Stimulated activated CD4-positive, alpha-beta T cell treated with anti-CD3 and anti-CD28 coated beads, Interleukin-15, amount 100 ng/mL, for 24 hours (primary cell): ENCODE data around the gene CNTNAP5.
"Not testable (repeated sequence)": the region's sequence is repeated elsewhere in the genome, so short reads cannot be mapped to it uniquely, and the experiment has no call there.

ENCODE experiments used
- DNase-seq: peaks from one replicate; pipeline ENCODE4 v3.0.0-alpha.2; 2020

The CNTNAP5 gene

GRCh38 chr2:124333784-124334183 lies 308.7 kb downstream of the CNTNAP5 start:
- DNase-seq: no peak

GRCh38 chr2:124335058-124335457 lies 310.0 kb downstream of the CNTNAP5 start:
- DNase-seq: no peak

- DNase-seq: no peak
Observed at GRCh38 chr2:124339709-124340108, 314.6 kb downstream of the CNTNAP5 start.

GRCh38 chr2:124343827-124344498 lies 318.9 kb downstream of the CNTNAP5 start:
- DNase-seq: no peak

- DNase-seq: no peak
Observed at GRCh38 chr2:124347209-124347608, 322.1 kb downstream of the CNTNAP5 start.

GRCh38 chr2:124353656-124354055 lies 328.6 kb downstream of the CNTNAP5 start:
- DNase-seq: no peak

- DNase-seq: no peak
Observed at GRCh38 chr2:124354466-124354865, 329.4 kb downstream of the CNTNAP5 start.

- not testable (repeated sequence) for DNase-seq
Observed at GRCh38 chr2:124361966-124362365, 336.9 kb downstream of the CNTNAP5 start.

GRCh38 chr2:124369181-124369580 lies 344.1 kb downstream of the CNTNAP5 start:
- DNase-seq: no peak

- no peak for DNase-seq
Observed at GRCh38 chr2:124380221-124380749, 355.2 kb downstream of the CNTNAP5 start.

GRCh38 chr2:124382067-124382618 lies 357.1 kb downstream of the CNTNAP5 start:
- no peak for DNase-seq

- no peak for DNase-seq
Observed at GRCh38 chr2:124395961-124396360, 370.9 kb downstream of the CNTNAP5 start.

- DNase-seq: no peak
Observed at GRCh38 chr2:124402274-124402673, 377.2 kb downstream of the CNTNAP5 start.

GRCh38 chr2:124407836-124408534 lies 382.9 kb downstream of the CNTNAP5 start:
- not testable (repeated sequence) for DNase-seq

GRCh38 chr2:124424074-124424473 lies 399.0 kb downstream of the CNTNAP5 start:
- no peak for DNase-seq

GRCh38 chr2:124426122-124426521 lies 401.0 kb downstream of the CNTNAP5 start:
- DNase-seq: no peak

- DNase-seq: no peak
Observed at GRCh38 chr2:124426625-124427024, 401.5 kb downstream of the CNTNAP5 start.

- no peak for DNase-seq
Observed at GRCh38 chr2:124437811-124438210, 412.7 kb downstream of the CNTNAP5 start.

GRCh38 chr2:124450481-124450880 lies 425.4 kb downstream of the CNTNAP5 start:
- DNase-seq: no peak

GRCh38 chr2:124476291-124476690 lies 451.2 kb downstream of the CNTNAP5 start:
- no peak for DNase-seq

- no peak for DNase-seq
Observed at GRCh38 chr2:124478761-124479160, 453.7 kb downstream of the CNTNAP5 start.

GRCh38 chr2:124480958-124481357 lies 455.9 kb downstream of the CNTNAP5 start:
- DNase-seq: no peak

- no peak for DNase-seq
Observed at GRCh38 chr2:124482044-124482443, 457.0 kb downstream of the CNTNAP5 start.

GRCh38 chr2:124482551-124482950 lies 457.5 kb downstream of the CNTNAP5 start:
- DNase-seq: no peak
